NCI-H128 (cell line): ENCODE measurements around the gene CTNNA2.
"Not testable (repeated sequence)": the region's sequence is repeated elsewhere in the genome, so short reads cannot be mapped to it uniquely, and the experiment has no call there.

Experiments
- DNase-seq: peaks from one replicate; lab custom pipeline; 2025; ENCODE audit not compliant: unreplicated experiment; lab: John Stamatoyannopoulos, UW

CTNNA2 gene

DNA sequence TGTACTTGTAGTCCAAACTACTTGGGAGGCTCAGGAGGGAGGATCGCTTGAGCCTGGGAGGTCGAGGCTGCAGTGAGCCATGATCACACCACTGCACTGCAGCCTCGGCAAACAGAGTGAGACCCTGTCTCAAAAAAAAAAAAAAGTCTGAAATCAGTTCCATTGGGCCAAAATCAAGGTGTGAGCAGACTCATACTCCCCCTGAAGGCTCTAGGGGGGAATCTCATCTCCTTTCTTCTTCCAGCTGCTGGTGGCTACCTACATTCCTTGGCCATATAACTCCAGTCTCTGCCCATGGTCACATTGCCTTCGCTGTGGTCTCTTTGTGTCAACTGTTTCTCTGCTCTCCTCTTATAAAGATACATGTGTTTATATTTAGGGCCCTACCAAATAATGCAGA, 557.7 kb downstream of the CTNNA2 start:
- DNase-seq = no peak

DNA sequence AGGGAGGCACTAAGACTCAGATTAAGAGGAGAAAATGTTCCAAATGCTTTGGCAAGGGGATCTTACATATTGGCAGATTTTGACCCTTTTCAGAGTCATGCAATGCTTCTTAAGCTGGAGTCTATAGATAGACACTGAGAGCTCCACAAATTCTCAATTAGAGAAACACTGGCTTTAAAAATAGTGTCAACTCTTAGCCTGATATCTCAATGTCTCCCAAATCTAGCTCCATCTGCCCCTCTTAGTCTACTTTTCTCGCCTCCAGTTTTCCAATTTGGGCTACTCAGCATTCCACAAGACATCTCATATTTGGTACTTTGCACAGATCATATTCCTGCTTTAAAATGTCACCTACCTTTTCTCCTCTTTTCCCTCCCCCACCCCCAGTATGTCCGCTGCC, 559.1 kb downstream of the CTNNA2 start:
- DNase-seq = no peak

DNA sequence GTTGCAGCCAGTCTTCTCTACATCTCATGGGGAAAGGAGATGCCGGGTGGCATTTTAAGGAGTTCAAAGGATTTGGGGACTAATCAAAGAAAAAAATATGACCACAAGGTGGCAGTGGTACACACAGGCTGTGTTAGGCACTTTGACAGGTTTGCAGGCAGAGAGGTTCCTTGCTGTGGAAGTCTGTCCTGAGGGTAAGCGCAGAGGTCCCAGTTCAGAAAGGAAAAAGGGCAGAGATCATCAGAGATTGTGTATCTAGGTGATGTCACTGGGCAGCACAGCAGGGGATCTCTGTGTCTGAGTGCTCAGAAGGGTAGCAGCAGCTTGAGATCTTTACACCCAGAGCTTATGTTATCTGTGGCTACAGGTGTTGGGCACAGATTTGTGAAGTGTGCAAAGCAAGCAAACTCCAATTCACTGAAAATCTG, 560.3 kb downstream of the CTNNA2 start:
- DNase-seq = peak; percentile 9

DNA sequence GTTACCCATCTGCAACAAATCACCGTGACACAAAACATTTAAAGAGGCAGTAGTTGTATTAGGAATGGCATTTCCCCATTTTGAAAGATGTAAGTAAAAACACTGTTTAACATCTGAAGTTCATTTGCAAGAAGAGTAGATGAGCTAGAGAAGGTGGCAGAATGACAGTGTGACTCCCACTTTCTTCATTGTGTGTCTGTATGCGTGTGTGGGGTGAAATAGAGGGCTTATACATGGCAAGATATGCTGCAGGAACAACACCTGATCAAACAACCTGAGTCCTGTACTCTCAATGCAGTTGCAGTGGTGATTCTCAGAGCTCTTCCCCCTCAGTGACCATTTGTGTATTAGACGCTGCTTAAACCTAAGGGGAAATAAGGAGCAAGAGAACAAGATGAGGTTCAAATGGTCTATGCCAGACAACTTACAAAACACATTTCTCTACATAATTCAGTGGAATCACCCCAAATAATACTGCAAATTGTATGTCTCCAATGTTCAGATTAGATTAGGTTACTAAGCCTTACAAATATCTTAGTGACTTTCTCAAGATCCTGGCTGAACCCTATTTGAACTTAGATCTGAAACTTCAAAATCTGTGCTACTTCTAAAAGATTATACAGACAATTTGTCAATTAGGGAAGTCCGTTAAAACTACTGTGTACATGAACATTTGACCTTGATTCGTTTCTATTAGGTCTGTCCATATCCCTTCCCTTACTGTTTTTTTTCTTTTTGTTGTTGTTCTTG, 561.6 kb downstream of the CTNNA2 start:
- DNase-seq = no peak

DNA sequence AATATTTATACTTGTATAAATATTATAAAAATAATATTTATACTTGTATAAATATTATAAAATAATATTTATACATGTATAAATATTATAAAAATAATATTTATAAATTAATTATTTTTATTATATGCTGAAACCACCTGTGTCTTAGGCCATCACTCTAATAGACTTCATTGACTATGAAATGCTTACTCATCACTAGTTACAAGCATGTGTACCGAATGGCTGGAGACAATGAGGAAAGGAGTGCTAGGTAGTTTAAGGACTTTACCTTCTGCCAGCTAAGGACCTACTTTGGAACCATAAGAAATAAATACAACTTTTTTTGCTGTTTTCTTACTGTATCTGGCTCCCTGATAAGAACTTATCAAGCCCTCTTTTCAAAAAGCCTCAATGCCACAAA, 562.9 kb downstream of the CTNNA2 start:
- no peak for DNase-seq

DNA sequence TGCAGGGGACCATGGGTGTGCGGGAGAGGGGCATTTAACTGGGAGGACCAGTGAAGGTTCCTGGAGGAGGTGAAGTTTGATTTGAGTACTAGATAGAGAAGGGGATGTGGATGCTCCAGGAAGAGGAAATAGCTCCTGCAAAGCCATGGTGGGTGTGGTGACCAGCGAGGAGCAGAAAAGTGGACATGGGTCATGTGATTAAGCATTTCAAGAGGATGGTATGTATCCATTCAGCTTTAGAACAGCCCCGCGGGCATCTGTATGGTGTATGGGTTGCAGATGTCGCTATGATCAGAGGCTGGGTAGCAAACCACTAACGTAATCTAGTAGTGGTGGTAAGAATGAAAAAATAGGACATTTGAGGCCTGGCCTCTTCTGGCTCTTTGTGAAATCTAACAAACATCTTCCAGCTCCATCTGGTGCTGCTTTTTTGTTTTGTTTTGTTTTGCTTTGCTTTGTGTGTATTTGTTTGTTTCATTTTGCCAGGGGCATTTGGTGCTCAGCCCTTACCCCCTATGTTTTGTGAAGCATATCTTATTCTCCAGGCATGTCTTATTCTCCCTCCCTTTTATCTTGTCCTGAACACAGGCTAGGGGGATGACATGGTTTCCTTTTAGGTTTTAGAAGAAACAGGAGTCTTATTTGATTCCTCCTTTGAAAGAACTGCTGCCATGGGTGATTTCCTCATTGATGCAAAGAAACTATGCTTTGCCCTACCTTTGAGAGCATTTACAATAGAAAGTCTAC, 565.6 kb downstream of the CTNNA2 start:
- no peak for DNase-seq

DNA sequence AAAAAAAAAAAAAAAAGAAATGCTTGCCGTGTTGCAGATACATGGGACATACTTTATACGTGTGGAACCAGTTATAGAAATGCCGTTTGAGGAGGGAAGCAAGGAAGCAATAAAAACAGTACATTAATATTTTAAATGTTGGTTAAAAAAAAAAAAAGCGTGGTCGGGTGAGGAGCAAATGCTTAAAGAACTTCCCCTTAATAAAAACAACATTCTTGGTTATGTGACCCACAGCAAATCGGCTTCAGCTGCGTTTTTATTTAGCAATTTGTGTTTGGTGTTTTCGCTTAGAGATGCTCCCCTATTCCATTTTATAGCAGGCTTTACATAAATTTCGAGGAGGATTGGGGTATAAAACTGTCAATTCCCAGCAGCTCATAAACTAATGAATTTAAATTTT, 568.1 kb downstream of the CTNNA2 start:
- DNase-seq = no peak

DNA sequence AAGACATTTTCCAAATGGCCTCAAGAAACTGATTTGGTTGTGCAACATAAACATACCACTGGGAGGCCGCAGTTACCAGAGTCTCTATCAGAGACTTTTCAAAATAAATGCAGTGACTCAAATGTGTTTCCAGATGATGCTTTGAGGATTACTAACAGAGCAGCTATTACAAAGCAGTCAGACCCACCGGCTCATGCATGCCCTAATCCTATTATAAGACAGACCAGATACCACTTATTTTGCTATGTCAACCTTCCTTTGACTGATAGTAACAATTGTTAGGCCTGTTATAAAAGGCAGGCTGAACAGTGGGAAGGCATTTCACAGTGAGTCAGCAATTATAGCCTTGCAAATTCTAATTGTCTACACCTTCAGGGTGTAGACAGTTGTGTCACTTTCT, 574.0 kb downstream of the CTNNA2 start:
- DNase-seq = no peak

DNA sequence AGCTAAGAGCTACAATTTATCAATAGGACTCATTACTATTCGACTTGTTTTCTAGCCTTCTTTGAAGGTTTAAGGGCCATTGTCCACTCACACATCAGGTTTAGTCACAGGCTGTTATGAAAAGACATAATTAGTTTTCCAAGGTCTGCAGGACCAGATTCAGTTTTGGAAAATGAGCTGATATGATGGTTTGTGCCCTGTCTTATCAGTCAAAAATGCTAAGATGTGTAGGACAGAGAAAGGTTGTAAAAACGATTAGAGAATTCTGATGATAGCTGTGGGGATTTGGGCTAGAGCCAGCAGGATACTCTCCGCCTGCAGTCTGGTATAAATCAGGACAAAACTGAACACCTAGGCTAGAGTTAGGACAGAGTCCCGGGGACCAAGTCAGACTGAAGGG, 578.4 kb downstream of the CTNNA2 start:
- no peak for DNase-seq

DNA sequence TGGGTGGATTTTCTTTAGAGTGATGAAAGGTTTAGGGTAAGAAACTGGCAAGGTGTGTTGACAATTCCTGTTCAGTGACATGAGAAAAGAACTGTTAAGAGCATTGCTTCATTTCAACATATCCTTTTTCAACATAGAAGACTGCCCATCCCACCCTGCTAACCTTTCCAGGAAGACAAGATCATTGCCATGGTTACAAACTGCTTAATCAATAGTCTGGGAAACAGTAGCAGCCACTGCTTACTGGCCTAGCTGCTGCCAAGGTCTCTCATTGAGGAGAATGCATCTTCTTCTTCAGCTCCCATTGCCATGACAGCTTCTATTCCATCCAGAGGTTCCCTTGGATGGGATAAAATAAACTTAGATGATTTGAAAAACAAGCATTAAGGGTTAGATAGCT, 579.6 kb downstream of the CTNNA2 start:
- no peak for DNase-seq

DNA sequence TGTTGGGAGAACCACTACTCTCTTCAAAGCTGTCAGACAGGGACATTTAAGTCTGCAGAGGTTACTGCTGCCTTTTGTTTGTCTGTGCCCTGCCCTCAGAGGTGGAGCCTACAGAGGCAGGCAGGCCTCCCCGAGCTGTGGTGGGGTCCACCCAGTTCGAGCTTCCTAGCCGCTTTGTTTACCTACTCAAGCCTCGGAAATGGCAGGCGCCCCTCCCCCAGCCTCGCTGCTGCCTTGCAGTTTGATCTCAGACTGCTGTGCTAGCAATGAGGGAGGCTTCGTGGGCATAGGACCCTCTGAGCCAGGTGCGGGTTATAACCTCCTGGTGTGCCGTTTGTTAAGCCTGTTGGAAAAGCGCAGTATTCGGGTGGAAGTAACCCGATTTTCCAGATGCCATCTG, 585.7 kb downstream of the CTNNA2 start:
- DNase-seq = not testable (repeated sequence)

DNA sequence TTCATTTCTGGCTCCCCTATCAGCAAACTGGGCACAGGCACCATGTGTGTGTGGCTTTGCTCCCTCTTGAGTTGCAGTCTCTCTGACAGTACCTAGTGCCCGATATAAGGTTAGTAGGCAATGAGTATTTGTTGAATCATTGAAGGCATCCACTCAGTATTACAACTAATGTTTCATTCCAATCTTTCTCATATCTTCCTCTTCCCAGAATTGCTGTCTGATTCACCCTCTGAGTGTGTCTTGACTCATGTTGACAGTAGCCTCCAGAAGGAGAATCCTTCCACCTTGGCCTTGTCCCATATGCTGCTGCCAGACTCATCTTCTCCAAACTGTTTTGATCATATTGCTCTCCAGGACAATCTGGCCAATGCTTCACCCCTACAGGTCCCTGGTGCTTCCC, 589.2 kb downstream of the CTNNA2 start:
- no peak for DNase-seq

DNA sequence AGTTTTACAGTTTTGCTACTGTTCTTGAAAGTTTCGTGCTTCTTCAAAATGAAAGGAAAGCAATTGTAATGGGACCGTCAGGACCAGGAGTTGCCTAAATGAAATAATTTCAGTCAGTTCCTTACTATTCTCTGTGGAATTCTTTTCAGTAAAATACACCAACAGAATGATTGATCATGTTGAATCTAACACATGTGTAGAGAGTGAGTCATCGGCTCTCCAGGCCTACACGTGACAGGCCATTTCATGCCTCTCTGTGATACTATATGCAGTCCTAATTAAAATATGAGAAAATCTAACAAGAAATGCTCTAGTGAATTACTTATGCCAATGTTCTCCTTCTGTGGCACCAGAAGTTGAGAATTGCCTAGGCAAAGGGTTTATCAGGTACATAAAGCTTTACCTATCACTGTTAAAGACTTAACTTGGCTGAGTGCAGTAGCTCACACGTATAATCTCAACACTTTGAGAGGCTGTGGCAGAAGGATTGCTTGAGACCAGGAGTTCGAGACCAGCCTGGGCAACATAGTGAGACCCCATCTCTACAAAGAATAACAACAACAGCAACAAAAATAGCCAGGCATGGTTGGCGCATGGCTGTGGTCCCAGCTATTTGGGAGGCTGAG, 592.3 kb downstream of the CTNNA2 start:
- DNase-seq = no peak

DNA sequence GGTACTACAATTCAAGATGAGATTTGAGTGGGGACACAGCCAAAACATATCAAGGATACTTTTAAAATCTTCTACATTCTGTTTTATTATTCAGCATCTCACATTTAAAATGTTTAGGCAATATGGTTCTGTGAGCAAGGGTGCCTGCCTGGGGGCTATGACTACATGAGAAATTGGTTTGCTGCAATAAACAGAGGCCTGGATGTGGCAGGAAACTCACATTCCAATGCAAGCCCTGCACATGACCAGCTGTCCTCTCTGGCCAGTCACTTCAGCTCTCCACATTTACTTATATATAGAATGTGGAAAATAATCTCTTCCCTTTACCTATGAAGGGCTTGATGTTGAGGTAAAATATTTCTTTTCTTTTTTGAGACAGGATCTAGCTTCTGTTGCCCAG, 598.3 kb downstream of the CTNNA2 start:
- DNase-seq = no peak

DNA sequence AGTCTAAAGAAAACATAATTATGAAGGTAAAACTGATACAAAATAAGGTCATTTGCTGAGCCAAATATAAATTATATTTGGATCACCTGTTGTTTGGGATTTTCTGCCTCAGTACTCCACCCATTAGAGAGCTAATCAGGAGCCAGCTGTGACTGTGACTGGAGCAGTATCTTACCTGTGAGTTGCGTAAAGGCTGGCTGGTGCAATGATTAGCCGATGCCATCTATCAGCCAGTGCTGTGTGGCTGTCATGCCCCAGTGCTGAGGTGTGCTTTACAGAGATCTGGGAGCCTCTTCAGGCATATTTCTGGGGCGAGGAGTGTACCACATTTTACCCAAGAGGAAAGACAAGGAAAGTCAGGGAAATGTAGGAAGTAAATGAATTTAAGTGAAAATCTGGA, 599.9 kb downstream of the CTNNA2 start:
- DNase-seq = no peak

DNA sequence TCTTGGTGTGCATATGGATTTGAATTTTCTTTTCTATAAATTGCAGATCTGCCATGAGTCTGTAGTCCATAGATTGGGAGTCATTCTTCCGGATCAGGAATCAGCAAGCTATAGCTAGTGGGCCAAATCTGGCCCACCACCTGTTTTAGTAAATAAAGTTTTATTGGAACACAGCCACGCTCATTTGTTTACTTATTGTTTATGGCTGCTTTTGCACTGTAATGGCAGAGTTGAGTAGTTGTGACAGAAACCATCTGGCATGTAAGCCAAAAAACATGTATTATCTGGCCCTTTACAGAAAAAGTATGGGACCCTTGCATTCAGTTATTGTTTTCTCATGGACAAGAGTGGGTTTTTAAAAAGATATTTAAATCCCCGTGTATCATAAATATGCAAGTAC, 600.5 kb downstream of the CTNNA2 start:
- DNase-seq = no peak

DNA sequence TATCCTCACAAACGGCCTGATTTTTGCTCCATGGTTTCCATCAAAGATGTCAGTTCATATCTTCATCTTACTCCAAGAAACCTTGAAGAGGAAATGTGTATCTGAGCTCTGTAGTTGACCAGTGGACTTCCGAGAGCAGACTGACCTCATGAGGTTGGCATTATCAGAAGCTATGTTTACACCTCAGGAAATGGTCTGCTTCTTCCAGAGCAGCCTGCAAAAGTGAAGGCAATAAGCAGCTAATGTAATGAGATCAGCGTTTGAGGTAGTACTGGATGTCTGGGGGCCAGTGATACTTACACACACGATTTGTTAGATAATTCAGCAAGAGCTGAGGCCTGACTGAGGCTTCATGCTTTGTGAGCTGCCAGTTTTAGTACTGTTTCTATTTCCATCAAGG, 602.0 kb downstream of the CTNNA2 start:
- no peak for DNase-seq

DNA sequence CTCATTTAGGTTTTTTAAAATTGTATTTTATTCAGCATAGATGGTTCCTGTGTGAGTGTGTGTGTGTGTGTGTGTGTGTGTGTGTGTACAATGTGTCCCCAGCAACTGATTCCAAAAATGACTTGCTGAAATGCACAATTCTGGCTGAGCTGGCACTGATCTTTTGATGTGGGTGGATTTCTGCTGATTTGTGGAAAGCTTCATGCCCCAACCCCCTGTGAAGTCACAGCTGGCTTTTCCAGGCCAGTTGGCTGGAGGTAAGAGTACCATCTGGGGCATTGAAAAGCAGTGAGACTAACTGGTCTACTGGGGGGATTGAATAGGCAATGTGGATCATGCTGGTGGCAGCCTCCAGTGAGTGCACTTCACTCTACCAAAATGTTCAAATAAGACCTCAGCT, 604.5 kb downstream of the CTNNA2 start:
- no peak for DNase-seq

DNA sequence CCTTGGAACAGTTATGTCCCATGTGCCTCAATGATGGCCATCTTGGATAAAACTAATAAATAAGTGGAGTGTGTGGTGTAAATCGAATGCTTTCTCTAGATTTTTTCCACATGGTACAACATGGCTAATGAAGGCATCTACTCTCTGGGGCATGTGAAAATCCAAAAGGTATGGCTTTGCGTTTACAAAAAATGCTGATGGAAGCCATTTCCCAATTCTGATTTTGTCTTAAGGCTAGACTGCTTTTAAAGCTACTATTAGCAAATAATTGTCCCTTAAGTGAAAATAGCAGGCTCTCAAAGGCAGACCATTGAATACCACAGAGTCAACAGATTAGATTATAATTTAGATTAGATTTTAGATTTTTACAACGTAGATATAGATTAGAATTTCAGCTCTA, 608.0 kb downstream of the CTNNA2 start:
- no peak for DNase-seq

DNA sequence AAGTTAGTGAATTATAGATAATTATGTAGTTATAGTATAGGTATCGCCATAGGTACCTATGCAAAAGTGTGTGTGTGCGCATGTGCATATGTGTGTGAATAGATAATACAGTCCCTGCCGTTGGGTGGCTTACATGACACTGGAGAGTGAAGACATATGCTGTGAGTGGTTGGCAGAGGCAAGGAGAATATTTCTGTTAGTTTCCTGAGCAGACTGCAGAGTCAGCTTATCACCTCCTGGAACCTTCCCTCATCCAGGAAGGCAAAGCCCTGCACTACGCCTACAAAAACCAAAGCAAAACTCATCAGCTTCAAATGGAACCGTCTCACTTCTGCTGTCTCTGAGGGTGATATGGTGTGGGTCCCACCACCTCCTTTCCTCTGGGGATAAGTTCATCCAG, 609.8 kb downstream of the CTNNA2 start:
- DNase-seq = no peak

DNA sequence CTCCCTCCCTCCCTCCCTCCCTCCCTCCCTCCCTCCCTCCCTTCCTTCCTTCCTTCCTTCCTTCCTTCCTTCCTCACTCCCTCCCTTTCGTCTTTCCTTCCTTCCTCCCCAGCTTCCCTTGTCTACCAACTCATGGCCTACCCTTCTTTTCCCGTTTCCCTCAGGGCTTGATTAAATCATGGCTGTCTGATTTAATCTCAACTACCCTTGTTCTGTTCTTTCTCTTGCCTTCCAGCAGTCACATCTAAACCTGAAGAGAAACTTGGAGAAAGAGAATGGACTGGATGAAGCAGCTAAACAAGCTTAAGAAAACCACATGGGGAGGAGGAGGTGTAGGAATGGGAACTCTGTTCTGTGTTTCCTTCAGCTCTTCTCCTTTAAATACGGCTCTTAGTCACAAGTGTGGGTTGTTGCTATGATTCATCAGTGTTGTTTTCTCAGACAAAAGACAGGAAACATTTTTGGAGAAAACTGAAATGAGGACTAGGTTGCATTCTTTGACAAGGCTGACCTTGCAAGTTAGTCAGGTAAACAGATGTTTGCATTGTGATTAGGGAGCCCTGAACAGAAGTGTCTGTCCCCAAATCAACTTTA, 613.8 kb downstream of the CTNNA2 start:
- DNase-seq = no peak

DNA sequence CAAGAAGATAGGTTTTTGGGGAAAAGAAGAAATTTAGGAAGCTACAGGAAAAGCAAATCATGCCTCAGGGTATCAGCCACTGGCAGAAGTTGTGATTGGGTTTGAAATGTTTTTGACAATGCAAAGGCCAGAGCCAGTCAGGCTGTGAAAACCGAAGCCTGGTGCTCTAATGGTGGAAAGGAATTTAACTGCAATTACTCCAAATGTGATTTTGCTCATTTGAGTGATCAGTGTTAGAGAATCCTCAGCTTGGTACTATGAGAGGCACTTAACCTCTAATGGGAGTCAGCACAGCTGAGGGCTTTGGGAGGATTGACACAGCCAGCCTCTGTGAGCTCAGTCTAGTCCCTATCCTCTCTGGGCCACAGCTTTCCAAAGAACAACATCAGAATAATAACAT, 615.2 kb downstream of the CTNNA2 start:
- no peak for DNase-seq
